Caki2 (cell line): ENCODE measurements around the gene HTATIP2. TPM values are rescaled to one million over a fixed set of nuclear protein-coding genes. Genes with fewer than 3 reads are reported as not detected.
"Not testable (repeated sequence)": the region's sequence is repeated elsewhere in the genome, so short reads cannot be mapped to it uniquely, and the experiment has no call there.

Experiments used
- DNase-seq: peaks from one replicate; pipeline ENCODE4 v3.0.0-alpha.2; 2015; ENCODE audit warnings: low read depth
- in situ Hi-C: cut with HindIII; loops from 2 replicates; pipeline ENCODE4 v1.10.0; 2016; ENCODE audit warnings: low sequenced_read_pairs, low pct_unique_long_range_greater_than_20kb, mixed read lengths
- total RNA-seq: library from RNA; depleted of rRNA; stranded (reverse); fragments of >200 nt; shearing (Covaris generic); gene quantifications from 2 replicates; pipeline ENCODE4 v1.2.3, GENCODE V29; 2014; ENCODE audit warnings: low replicate concordance; rRNA removed

The HTATIP2 gene
- total RNA-seq = 271 and 297 TPM in 2 replicates

- DNase-seq = peak; percentile 69
Observed at GRCh38 chr11:20363500-20364340, at the start of gene HTATIP2. TSS of gene HTATIP2 (plus strand) at chr11:20363714. CDS start at chr11:20364238, 524 bp downstream.

GRCh38 chr11:20315800-20316199 lies 47.7 kb upstream of the HTATIP2 start:
- no peak for DNase-seq
- in situ Hi-C loops = no loop called here

More at GRCh38 chr11:20363500-20364340, at the start of gene HTATIP2:
- in situ Hi-C loops = no loop called here

- in situ Hi-C loops = no loop called here
Observed at GRCh38 chr11:20321177-20321576, 42.3 kb upstream of the HTATIP2 start.

GRCh38 chr11:20327377-20327935 lies 36.1 kb upstream of the HTATIP2 start:
- in situ Hi-C loops = no loop called here
- no peak for DNase-seq

More at GRCh38 chr11:20321177-20321576, 42.3 kb upstream of the HTATIP2 start:
- no peak for DNase-seq

- in situ Hi-C loops = no loop called here
- no peak for DNase-seq
Observed at GRCh38 chr11:20336056-20336455, 27.5 kb upstream of the HTATIP2 start.

GRCh38 chr11:20337526-20338154 lies 25.9 kb upstream of the HTATIP2 start:
- in situ Hi-C loops = no loop called here
- peak; percentile 20 for DNase-seq

GRCh38 chr11:20342347-20343141 lies 21.0 kb upstream of the HTATIP2 start:
- in situ Hi-C loops = no loop called here
- DNase-seq = no peak

GRCh38 chr11:20351136-20351535 lies 12.4 kb upstream of the HTATIP2 start:
- in situ Hi-C loops = no loop called here
- no peak for DNase-seq

GRCh38 chr11:20351751-20352262 lies 11.7 kb upstream of the HTATIP2 start:
- no peak for DNase-seq
- in situ Hi-C loops = no loop called here

- in situ Hi-C loops = no loop called here
- no peak for DNase-seq
Observed at GRCh38 chr11:20353829-20354434, 9.6 kb upstream of the HTATIP2 start.

- in situ Hi-C loops = no loop called here
- peak; percentile 30 for DNase-seq
Observed at GRCh38 chr11:20355221-20356219, 8.0 kb upstream of the HTATIP2 start.

- no peak for DNase-seq
- in situ Hi-C loops = no loop called here
Observed at GRCh38 chr11:20357150-20357549, 6.4 kb upstream of the HTATIP2 start.

- in situ Hi-C loops = no loop called here
Observed at GRCh38 chr11:20360650-20361049, 2.9 kb upstream of the HTATIP2 start.

GRCh38 chr11:20362481-20362880 lies 1.0 kb upstream of the HTATIP2 start:
- DNase-seq = no peak
- in situ Hi-C loops = no loop called here

More at GRCh38 chr11:20360650-20361049, 2.9 kb upstream of the HTATIP2 start:
- DNase-seq = peak; percentile 82

- in situ Hi-C loops = no loop called here
- no peak for DNase-seq
Observed at GRCh38 chr11:20363149-20363499, 390 bp upstream of the HTATIP2 start.

GRCh38 chr11:20364341-20364792 lies 853 bp downstream of the HTATIP2 start:
- in situ Hi-C loops = no loop called here

GRCh38 chr11:20365465-20365864 lies 2.0 kb downstream of the HTATIP2 start:
- DNase-seq, in situ Hi-C loops: not testable (repeated sequence)

More at GRCh38 chr11:20364341-20364792, 853 bp downstream of the HTATIP2 start:
- DNase-seq = peak; percentile 34
